NOMO-1 treated with dmso at 0.1 percent for 144 hours (cell line): ENCODE measurements around the gene C19orf53.

Source experiments
- DNase-seq: peaks from one replicate; lab custom pipeline; 2025; ENCODE audit not compliant: unreplicated experiment; lab: John Stamatoyannopoulos, UW

C19orf53 gene

GRCh38 chr19:13795595-13796300 is 21.5 kb downstream of the C19orf53 start:
- DNase-seq: no peak

- DNase-seq: no peak
Observed at GRCh38 chr19:13796301-13797057, 22.2 kb downstream of the C19orf53 start.

GRCh38 chr19:13797058-13797440 is 22.8 kb downstream of the C19orf53 start:
- no peak for DNase-seq

GRCh38 chr19:13797870-13798269 is 23.6 kb downstream of the C19orf53 start:
- DNase-seq: no peak

GRCh38 chr19:13799669-13800068 is 25.4 kb downstream of the C19orf53 start:
- DNase-seq: no peak

- no peak for DNase-seq
Observed at GRCh38 chr19:13803038-13803437, 28.8 kb downstream of the C19orf53 start.

GRCh38 chr19:13804830-13805683 is 30.8 kb downstream of the C19orf53 start:
- no peak for DNase-seq

- no peak for DNase-seq
Observed at GRCh38 chr19:13806728-13807127, 32.5 kb downstream of the C19orf53 start.

- no peak for DNase-seq
Observed at GRCh38 chr19:13807421-13808021, 33.3 kb downstream of the C19orf53 start.

- DNase-seq: no peak
Observed at GRCh38 chr19:13808856-13809255, 34.6 kb downstream of the C19orf53 start.

- DNase-seq: no peak
Observed at GRCh38 chr19:13812544-13812943, 38.3 kb downstream of the C19orf53 start.

GRCh38 chr19:13813147-13813546 is 38.9 kb downstream of the C19orf53 start:
- no peak for DNase-seq

- DNase-seq: no peak
Observed at GRCh38 chr19:13814550-13814949, 40.3 kb downstream of the C19orf53 start.

GRCh38 chr19:13817018-13817614 is 42.9 kb downstream of the C19orf53 start:
- no peak for DNase-seq

- DNase-seq: no peak
Observed at GRCh38 chr19:13817615-13818371, 43.5 kb downstream of the C19orf53 start.

GRCh38 chr19:13819238-13819637 is 45.0 kb downstream of the C19orf53 start:
- DNase-seq: no peak

GRCh38 chr19:13821292-13821691 is 47.0 kb downstream of the C19orf53 start:
- no peak for DNase-seq

GRCh38 chr19:13823256-13823655 is 49.0 kb downstream of the C19orf53 start:
- DNase-seq: no peak

GRCh38 chr19:13823901-13824300 is 49.6 kb downstream of the C19orf53 start:
- no peak for DNase-seq

- no peak for DNase-seq
Observed at GRCh38 chr19:13824703-13825102, 50.4 kb downstream of the C19orf53 start.
